ENCODE measurements around the gene RNPEPL1.

DNA sequence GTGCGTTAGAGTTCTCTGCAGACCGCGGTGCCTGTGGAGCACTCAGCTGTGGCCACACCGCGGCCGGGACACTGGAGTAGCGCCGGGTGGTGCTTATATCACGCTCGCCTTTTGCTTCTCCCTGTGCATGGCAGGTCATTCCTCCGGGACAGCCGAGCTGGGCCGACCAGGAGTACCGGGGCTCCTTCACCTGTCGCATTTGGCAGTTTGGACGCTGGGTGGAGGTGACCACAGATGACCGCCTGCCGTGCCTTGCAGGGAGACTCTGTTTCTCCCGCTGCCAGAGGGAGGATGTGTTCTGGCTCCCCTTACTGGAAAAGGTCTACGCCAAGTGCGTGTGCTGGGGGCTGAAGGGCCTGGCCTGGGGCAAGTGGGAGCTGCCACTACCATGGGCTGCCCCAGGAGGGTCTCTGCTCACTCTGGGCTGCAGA, 22.4 kb downstream of the RNPEPL1 start:
- no peak for TF ChIP-seq CTCF (IDR thresholded peaks at IDR 0.05; ENCODE audit: poor library complexity)
- TF ChIP-seq EZH2phosphoT487 (IDR thresholded peaks at IDR 0.05; ENCODE audit: low read depth, severe bottlenecking, unreplicated experiment) = no peak
- no peak for TF ChIP-seq EZH2 (IDR thresholded peaks at IDR 0.05; ENCODE audit: borderline replicate concordance)

All from hepatocyte (in vitro differentiated cells).